Left renal pelvis (tissue), 4 donors: ENCODE data around the gene MRPS22. TPM values are rescaled to one million over a fixed set of nuclear protein-coding genes. Genes with fewer than 3 reads are reported as not detected.

Experiments used
- DNase-seq, 4 donors: peaks; one replicate each; pipeline ENCODE4 v3.0.0-alpha.2; 2013; ENCODE audit warnings: low read depth in 4 of 4, low spot score in 3 of 4
- polyA plus RNA-seq, 4 donors: library from polyadenylated mRNA; unstranded; fragments of 120-200 nt; gene quantifications; one replicate each; pipeline ENCODE4 v1.2.1, GENCODE V29; 2013; ENCODE audit not compliant: insufficient read length in 4 of 4

MRPS22 gene
- polyA plus RNA-seq, 4 donors: 46.4 to 64.7 (median 60.8) TPM

DNA sequence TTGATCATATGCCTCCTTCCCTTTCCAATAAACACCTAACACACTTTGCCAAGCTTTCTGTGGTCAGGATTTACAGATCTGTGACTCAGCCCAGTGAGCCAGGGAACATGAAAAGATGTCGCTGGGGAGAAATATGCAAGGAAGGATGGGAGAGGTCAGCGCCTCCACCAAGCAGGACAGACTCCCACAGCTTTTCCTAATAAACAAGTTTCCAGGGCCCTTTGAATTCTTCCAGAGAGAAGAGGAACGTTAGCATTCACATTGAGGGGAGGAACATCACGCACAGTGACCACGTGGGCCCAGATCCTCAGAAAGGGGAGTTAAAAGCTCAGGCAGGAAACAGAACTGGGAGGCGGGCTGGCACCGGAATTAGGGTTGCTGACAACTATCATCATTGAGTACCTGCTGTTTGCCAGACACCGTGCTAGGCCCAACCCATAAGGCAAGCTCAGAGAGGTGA lies 33.3 kb upstream of the MRPS22 start:
- no peak for DNase-seq

- DNase-seq: no peak
Observed at GRCh38 chr3:139311557-139311956, 32.3 kb upstream of the MRPS22 start.

GRCh38 chr3:139312416-139312815 lies 31.4 kb upstream of the MRPS22 start:
- no peak for DNase-seq

DNA sequence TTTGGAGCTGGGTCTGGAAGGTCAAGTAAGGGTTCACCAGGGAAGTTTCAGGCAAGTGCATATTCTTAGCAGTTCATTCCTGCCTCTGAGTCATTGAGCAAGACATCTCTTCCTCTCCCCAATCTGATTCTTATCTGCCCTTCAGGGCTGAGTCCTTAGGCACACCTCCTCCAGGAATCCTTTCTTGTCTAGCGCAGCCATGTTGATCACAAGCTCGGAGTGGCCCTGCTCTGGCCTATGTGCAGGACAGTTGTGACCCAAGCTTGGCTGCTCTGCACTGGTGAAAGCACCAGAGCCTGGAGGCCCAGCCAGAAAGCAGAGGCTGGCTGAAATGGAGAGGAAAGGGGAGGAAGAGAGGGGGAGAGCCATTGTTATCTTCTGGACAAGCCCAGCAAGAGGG lies 30.9 kb upstream of the MRPS22 start:
- no peak for DNase-seq

- DNase-seq: no peak
Observed at GRCh38 chr3:139313921-139314320, 29.9 kb upstream of the MRPS22 start.

DNA sequence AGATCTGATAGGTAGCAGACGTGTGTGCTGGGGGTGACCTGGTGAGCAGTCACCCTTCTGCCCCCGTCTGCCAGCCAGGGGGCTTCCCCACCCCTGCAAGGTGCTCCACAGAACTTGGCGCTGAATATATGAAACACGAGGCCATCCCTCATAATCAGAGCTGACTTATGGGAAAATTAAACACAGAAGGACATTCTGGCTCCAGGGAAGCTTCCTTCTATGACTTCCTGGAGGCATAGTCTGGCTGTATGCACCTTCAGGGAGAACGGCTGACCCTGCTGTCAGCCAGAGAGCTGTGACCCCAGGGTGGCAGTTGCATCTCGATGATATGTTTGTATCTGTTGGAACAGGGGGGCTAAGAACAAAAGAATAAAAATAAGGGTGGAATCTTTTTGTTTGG lies 26.6 kb upstream of the MRPS22 start:
- no peak for DNase-seq

GRCh38 chr3:139317660-139318430 lies 26.0 kb upstream of the MRPS22 start:
- no peak for DNase-seq

DNA sequence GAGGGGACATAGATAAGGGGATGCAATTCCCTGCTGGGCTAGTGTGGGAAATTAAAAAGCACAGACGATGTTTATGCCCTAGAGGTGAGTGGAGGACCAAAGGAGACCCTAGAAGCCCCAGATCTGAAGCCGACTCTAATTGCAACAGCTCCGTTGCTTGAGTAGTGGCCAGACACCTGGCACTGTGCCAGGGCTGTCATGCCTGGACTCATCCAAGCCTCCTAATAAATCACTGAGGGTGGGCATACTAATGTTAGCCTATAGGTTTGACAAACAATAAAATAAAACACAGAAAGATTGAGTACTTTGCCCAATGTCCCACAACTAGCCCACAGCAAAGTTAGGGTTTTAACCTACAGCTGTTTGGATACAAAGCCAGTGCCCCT lies 25.4 kb upstream of the MRPS22 start:
- no peak for DNase-seq

GRCh38 chr3:139318826-139319225 lies 25.0 kb upstream of the MRPS22 start:
- no peak for DNase-seq

GRCh38 chr3:139319428-139320402 lies 24.1 kb upstream of the MRPS22 start:
- no peak for DNase-seq

DNA sequence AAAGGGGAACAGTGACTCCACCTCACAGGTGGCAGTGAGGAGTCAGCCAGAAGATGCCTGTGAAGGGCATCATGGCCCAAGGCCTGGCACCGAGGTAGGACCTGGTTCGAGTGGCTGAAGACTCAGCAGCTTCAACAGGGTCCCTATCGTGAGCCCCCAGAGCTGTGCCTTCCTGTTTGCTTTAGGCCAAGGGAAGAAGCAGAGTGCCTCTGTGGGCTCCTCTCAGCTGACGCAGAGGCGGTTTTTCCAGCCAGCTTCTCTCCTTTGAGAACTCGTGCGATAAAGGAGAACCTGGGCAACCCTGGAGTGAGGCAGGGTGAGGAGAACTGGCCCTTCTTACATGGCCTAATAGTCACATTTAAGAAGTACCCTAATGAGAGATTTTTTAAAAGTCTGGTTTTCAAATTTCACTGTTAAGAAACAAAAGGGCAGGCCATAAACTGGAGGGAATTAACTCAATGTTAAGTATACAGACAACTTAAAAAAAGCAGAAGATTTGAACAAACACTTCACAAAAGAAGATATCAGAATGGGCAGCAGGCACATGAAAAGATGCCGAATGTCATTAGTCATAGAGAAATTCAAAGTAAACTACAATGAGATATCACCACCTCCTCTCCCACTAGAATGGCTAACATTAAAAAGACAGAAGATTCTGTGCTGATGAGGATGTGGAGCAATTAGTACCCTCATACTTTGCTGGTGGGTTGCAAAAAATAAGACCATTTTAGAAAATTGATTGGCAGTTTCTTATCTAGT lies 23.1 kb upstream of the MRPS22 start:
- no peak for DNase-seq

DNA sequence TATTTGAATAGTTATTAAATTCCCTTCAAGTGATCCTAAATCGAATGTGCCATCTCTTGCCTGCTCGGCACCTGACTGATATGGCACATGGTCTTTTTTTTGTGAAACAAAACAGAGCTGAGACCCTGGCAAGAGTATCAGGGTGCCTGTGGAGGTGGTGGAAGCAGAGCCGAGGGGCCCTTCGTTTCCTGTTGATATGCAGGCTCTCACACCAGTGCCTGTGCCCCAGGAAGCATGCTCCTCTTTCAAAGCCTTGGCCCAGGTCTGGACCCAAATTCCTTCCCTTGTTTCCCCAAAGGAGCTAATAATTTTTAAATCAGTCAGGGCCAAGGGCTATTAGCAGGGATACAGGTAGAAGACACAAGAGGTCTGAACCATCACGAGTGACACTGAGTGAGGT lies 21.5 kb upstream of the MRPS22 start:
- DNase-seq: no peak

GRCh38 chr3:139323146-139323545 lies 20.7 kb upstream of the MRPS22 start:
- no peak for DNase-seq

- no peak for DNase-seq
Observed at GRCh38 chr3:139324456-139324855, 19.4 kb upstream of the MRPS22 start.

DNA sequence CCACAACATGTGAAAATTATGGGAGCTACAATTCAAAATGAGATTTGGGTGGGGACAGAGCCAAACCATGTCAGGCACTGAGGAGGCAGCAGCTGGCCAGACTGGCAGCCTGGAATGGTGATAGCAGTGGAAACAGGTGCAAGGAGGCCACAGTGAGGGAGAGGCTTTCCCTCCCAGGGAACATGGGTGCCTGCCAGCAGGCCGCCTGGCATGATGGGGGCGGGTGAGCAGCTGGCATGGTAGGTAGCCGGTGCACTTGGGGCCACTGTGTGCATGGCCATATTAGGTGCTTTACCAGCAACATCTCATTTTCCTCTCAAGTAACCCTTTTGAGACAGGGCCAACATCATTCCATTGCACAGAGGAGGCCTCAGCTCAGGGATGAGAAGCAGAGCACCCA lies 18.3 kb upstream of the MRPS22 start:
- DNase-seq: no peak

GRCh38 chr3:139326131-139326530 lies 17.7 kb upstream of the MRPS22 start:
- no peak for DNase-seq

GRCh38 chr3:139326707-139327106 lies 17.1 kb upstream of the MRPS22 start:
- no peak for DNase-seq

GRCh38 chr3:139327231-139327630 lies 16.6 kb upstream of the MRPS22 start:
- no peak for DNase-seq

DNA sequence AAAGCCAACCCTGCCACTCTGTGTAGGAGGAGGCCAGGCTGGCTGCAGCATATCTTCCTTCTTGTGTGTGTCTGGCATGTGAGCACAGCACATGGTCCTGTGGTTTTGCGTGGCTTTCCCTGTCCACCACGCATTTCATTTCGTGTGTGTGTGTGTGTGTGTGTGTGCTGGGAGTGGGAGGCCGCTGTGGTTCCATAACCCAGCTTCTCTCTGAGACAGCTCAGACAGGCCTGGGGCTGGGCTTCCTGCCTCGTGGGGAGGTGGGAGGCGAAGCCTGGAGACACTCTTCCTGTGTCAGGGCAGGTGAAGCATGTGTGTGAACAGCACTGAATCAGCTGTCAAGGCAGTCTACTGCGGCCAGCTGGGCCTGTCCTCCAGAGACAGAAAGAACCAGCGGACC lies 16.0 kb upstream of the MRPS22 start:
- DNase-seq: no peak

GRCh38 chr3:139328356-139328755 lies 15.5 kb upstream of the MRPS22 start:
- no peak for DNase-seq

DNA sequence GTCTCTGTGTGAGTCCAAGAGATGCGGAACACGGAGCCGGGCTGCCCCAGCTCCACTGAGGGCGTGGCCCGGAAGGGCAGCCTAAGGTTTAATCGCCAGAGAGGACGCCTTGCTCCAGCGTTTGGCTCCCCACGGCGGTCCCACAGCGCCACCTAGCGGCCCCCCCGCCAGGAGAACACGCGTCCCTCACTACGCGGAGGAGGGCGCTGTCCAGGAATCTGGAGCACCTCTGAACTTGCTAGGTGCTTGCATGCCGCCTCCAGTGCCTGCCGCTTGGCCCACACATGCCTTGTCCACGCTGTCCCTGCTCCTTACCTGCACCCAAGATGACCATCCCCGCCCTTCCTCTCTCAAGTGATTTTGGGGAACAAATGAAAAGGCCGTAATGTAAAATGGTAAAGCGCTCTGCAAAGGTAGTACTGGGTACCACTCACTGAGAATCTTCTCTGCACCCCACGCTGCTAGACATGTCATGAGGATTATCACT lies 14.4 kb upstream of the MRPS22 start:
- DNase-seq: peak; percentile 25 to 60 (median 53)
